ENCODE data around the gene RTRAF. TPM values are rescaled to one million over a fixed set of nuclear protein-coding genes. Genes with fewer than 3 reads are reported as not detected.

Gene RTRAF
- total RNA-seq, 1 experiment from 2014 or later: 184 TPM

GRCh38 chr14:51996148-51996746 lies 6.9 kb downstream of the RTRAF start:
- intact Hi-C loops (cut with micrococcal nuclease; ENCODE audit: unreplicated experiment): loop anchor here (1.0 to 5.0 kb wide), 2 partner anchors 135 to 476 kb away; no protein-coding TSS in a partner anchor
- H3K79me2 ChIP-seq (ENCODE audit: low read depth): peaks cover 25% of the 10 kb centered on the region
- no peak overlapping the region for H2AFZ ChIP-seq
- H3K27me3 ChIP-seq (ENCODE audit: insufficient read depth, low read depth): no peaks in the 10 kb centered on the region
- ChIA-PET POLR2A (ENCODE audit: unreplicated experiment) (no interaction called here), CTCF (interaction anchor here (0.6 to 1.0 kb wide), 2 partner anchors 25 to 135 kb away, joined by 4 to 5 read pairs; no protein-coding TSS in a partner anchor)
- peaks cover under 1% of the 10 kb centered on the region; the same call in 1 of the 2 replicates for H3K4me1 ChIP-seq (replicated peaks; ENCODE audit: insufficient read depth)
- H3K36me3 ChIP-seq (ENCODE audit: low read depth): peaks cover 60% of the 10 kb centered on the region
- H4K20me1 ChIP-seq (ENCODE audit: insufficient read depth): peaks cover 26% of the 10 kb centered on the region; the same call in 1 of the 2 replicates
- H3K9me2 ChIP-seq (ENCODE audit: insufficient read depth): no peaks in the 10 kb centered on the region
- DNase-seq: no peak
- H3K4me2 ChIP-seq: no peak overlapping the region
- H3K4me3 ChIP-seq: no peak overlapping the region
- TF ChIP-seq, protein P1, sequence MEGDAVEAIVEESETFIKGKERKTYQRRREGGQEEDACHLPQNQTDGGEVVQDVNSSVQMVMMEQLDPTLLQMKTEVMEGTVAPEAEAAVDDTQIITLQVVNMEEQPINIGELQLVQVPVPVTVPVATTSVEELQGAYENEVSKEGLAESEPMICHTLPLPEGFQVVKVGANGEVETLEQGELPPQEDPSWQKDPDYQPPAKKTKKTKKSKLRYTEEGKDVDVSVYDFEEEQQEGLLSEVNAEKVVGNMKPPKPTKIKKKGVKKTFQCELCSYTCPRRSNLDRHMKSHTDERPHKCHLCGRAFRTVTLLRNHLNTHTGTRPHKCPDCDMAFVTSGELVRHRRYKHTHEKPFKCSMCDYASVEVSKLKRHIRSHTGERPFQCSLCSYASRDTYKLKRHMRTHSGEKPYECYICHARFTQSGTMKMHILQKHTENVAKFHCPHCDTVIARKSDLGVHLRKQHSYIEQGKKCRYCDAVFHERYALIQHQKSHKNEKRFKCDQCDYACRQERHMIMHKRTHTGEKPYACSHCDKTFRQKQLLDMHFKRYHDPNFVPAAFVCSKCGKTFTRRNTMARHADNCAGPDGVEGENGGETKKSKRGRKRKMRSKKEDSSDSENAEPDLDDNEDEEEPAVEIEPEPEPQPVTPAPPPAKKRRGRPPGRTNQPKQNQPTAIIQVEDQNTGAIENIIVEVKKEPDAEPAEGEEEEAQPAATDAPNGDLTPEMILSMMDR (conservative IDR thresholded peaks at IDR 0.05): peak; percentile 86
- no peak for TF ChIP-seq EZH2 (IDR thresholded peaks at IDR 0.05; ENCODE audit: low read depth)
- no peak overlapping the region for H3K27ac ChIP-seq
- BruUV-seq (replicated peaks): no TSS peak
- peaks cover 10% of the 10 kb centered on the region for H3F3A ChIP-seq (ENCODE audit: insufficient read depth, low read depth)
- H3K9me3 ChIP-seq (ENCODE audit: insufficient read depth, low read depth): no peaks in the 10 kb centered on the region

DNA sequence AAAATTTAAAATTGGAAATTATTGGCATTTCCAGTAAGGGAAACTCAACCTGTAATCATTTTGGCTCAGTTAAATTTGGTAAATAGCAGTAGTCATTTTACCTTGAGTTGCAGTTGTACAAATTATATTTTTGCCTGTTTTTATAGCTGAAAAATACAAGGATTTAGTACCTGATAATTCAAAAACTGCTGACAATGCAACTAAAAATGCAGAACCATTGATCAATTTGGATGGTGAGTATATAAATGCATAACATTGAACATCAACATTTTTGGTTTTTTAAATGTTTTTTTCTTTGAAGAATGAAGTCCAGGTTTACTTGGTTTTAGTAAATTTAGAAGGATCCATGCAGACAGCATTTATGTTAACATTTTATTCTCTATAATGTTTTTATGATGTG lies 9.0 kb downstream of the RTRAF start:
- Histone ChIP-seq H3K36me3 (ENCODE audit: low read depth) (peaks cover 56% of the 10 kb centered on the region), H3K4me3 (no peak overlapping the region), H3K27me3 (ENCODE audit: insufficient read depth, low read depth) (no peaks in the 10 kb centered on the region), H3K9me2 (ENCODE audit: insufficient read depth) (no peaks in the 10 kb centered on the region), H3F3A (ENCODE audit: insufficient read depth, low read depth) (peaks cover 4% of the 10 kb centered on the region), H3K4me2 (no peak overlapping the region), H3K4me1 (replicated peaks; ENCODE audit: insufficient read depth) (no peaks in the 10 kb centered on the region), H3K9me3 (ENCODE audit: insufficient read depth, low read depth) (no peaks in the 10 kb centered on the region), H3K79me2 (ENCODE audit: low read depth) (peaks cover 12% of the 10 kb centered on the region; the same call in 1 of the 2 replicates), H2AFZ (no peak overlapping the region), H3K27ac (0 out of 2 replicates have a peak overlapping the region, but pooled peaks have one; percentile 16), H4K20me1 (ENCODE audit: insufficient read depth) (peaks cover 26% of the 10 kb centered on the region)
- CTCF ChIA-PET: no interaction called here
- no TSS peak for BruUV-seq (replicated peaks)
- POLR2A ChIA-PET (ENCODE audit: unreplicated experiment): no interaction called here
- intact Hi-C loops (cut with micrococcal nuclease; ENCODE audit: unreplicated experiment): loop anchor here (5.0 kb wide), 1 partner anchor 474 kb away; no protein-coding TSS in a partner anchor
- DNase-seq: no peak
- TF ChIP-seq, protein P1 (conservative IDR thresholded peaks at IDR 0.05): no peak
- no peak for TF ChIP-seq EZH2 (IDR thresholded peaks at IDR 0.05; ENCODE audit: low read depth)

- intact Hi-C loops (cut with micrococcal nuclease; ENCODE audit: unreplicated experiment): loop anchor here (5.0 kb wide), 1 partner anchor 473 kb away; no protein-coding TSS in a partner anchor
- Histone ChIP-seq H3K9me3 (ENCODE audit: insufficient read depth, low read depth) (no peaks in the 10 kb centered on the region), H3K4me3 (no peak overlapping the region), H3K27me3 (ENCODE audit: insufficient read depth, low read depth) (no peaks in the 10 kb centered on the region), H3K9me2 (ENCODE audit: insufficient read depth) (no peaks in the 10 kb centered on the region), H3K27ac (0 out of 2 replicates have a peak overlapping the region, but pooled peaks have one; percentile 16), H2AFZ (no peak overlapping the region), H3K36me3 (ENCODE audit: low read depth) (peaks cover 55% of the 10 kb centered on the region), H4K20me1 (ENCODE audit: insufficient read depth) (peaks cover 23% of the 10 kb centered on the region), H3K4me1 (replicated peaks; ENCODE audit: insufficient read depth) (no peaks in the 10 kb centered on the region), H3F3A (ENCODE audit: insufficient read depth, low read depth) (no peaks in the 10 kb centered on the region; the same call in 1 of the 2 replicates), H3K79me2 (ENCODE audit: low read depth) (peaks cover 12% of the 10 kb centered on the region; the same call in 1 of the 2 replicates), H3K4me2 (no peak overlapping the region)
- no TSS peak for BruUV-seq (replicated peaks)
- ChIA-PET CTCF (no interaction called here), POLR2A (ENCODE audit: unreplicated experiment) (no interaction called here)
- TF ChIP-seq, protein P1 (conservative IDR thresholded peaks at IDR 0.05): no peak
- no peak for TF ChIP-seq EZH2 (IDR thresholded peaks at IDR 0.05; ENCODE audit: low read depth)
- no peak for DNase-seq
Measured at GRCh38 chr14:51999084-51999483, 9.7 kb downstream of the RTRAF start.

Measured in PC-9 (cell line).